A549 treated with CpdA at 1 μM for 4 hours (cell line): ENCODE measurements around the gene SMC6. TPM values are rescaled to one million over a fixed set of nuclear protein-coding genes. Genes with fewer than 3 reads are reported as not detected.

Source experiments
- total RNA-seq: library from RNA; stranded (reverse); fragments of 200-300 nt; extraction: Qiagen RNA extraction; gene quantifications from 5 replicates; pipeline ENCODE4 v1.2.3, GENCODE V29; 2022; ENCODE audit warnings: low read depth

The SMC6 gene
- 23.1 to 41.7 TPM (median 29.6 TPM) in 5 replicates for total RNA-seq

GRCh38 chr2:17753803-17754663, at the start of gene SMC6, which contains the start of gene GEN1:
TSS of gene SMC6 (minus strand) at chr2:17753810. CDS start at chr2:17745946, 7,864 bp downstream.
TSS of gene GEN1 (plus strand) at chr2:17754138. CDS start at chr2:17759944, 5,806 bp downstream.

Other genes starting within 250 kb of the SMC6 start
- gene RAD51AP2, start 235.4 kb downstream of the SMC6 start, total RNA-seq = not detected in 5 replicates
- not detected in 5 replicates for gene VSNL1, start 213.1 kb downstream of the SMC6 start, total RNA-seq
- gene GEN1, start 328 bp upstream of the SMC6 start, total RNA-seq = 11.4 to 15.7 TPM (median 14.4 TPM) in 5 replicates
- gene MSGN1, start 62.6 kb upstream of the SMC6 start, total RNA-seq = not detected in 5 replicates
- gene KCNS3, start 124.9 kb upstream of the SMC6 start, total RNA-seq = 1.1 to 1.3 TPM (median 1.2 TPM) in 5 replicates